Middle frontal gyrus (tissue), 1 donor: ENCODE results near the gene PLEK.
"Not testable (repeated sequence)": the region's sequence is repeated elsewhere in the genome, so short reads cannot be mapped to it uniquely, and the experiment has no call there.

Experiments used
- DNase-seq: peaks from one replicate; pipeline ENCODE4 v3.0.0-alpha.2; 2015; ENCODE audit warnings: low spot score; ENCODE audit errors: extremely low spot score

Gene PLEK

GRCh38 chr2:68438455-68439303 lies 73.6 kb downstream of the PLEK start:
- DNase-seq: no peak

DNA sequence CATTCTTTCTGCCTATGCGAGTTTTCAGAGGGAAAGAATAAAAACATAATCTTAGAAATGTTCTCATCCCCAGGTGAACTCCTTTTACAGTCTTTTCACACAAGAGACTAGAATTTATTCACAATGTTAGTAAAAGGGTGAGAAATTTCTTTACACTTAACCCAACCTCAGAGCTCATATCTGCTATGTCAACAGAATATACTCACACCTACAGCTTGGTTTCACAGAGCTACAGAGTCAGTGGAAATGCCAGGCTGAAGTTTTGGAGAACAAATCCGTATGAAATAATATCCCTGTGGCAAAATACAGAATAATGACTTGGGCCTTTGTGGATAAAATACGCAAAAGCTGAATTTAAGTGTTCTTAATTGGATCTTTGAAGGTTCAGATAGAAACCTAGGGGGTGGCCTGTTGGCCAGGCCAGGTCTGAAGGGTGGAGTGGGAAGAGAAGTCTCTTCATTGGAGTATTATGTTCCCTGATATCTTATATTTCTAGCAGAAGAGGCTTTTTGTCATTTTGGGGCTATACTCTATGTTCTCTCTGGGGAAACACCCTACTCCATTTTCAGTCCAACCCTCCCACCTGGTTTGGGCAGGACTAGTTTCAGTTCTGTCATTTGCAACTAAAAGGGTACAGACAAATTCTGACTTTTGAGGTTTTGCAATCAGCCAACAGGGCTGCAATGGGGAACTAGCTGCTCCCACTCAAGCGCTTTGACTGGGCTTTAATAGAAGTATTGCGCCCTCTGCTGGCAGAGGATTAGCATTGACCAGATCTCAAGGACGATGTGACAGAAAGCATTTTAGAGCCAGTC lies 76.3 kb downstream of the PLEK start:
- DNase-seq: peak; percentile 80

- DNase-seq: no peak
These were observed 76.9 kb downstream of the PLEK start for GRCh38 chr2:68441994-68442322.

DNA sequence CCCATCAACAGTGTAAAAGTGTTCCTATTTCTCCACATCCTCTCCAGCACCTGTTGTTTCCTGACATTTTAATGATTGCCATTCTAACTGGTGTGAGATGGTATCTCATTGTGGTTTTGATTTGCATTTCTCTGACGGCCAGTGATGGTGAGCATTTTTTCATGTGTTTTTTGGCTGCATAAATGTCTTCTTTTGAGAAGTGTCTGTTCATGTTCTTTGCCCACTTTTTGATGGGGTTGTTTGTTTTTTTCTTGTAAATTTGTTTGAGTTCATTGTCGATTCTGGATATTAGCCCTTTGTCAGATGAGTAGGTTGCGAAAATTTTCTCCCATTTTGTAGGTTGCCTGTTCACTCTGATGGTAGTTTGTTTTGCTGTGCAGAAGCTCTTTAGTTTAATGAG lies 81.3 kb downstream of the PLEK start:
- DNase-seq: not testable (repeated sequence)
